Activated T-helper 17 cell treated with anti-CD3 and anti-CD28 coated beads, Interleukin-2, amount 50 U/mL, for 72 hours (primary cell): Measurements from ENCODE around the gene IGF1R. TPM values are rescaled to one million over a fixed set of nuclear protein-coding genes. Genes with fewer than 3 reads are reported as not detected.
A peak's percentile ranks its signal among the peaks of the same experiment; 100 is the strongest.

Experiments used
- ATAC-seq: fragments of 150-1000 bp; cut with Tn5 transposase; replicated peaks from 2 replicates; pipeline ENCODE4 v1.10.0; 2021; ENCODE audit warnings: mild to moderate bottlenecking, moderate library complexity
- H3K27ac Mint-ChIP-seq: one replicate; pipeline ENCODE4 v1.8.0; 2022; ENCODE audit warnings: mixed read lengths
- H3K27me3 Mint-ChIP-seq: one replicate; pipeline ENCODE4 v1.8.0; 2022; ENCODE audit warnings: mixed read lengths
- H3K36me3 Mint-ChIP-seq: one replicate; pipeline ENCODE4 v1.8.0; 2022; ENCODE audit warnings: low read depth, mild to moderate bottlenecking, mixed read lengths
- H3K4me1 Mint-ChIP-seq: one replicate; pipeline ENCODE4 v1.8.0; 2022; ENCODE audit warnings: mixed read lengths
- H3K4me3 Mint-ChIP-seq: one replicate; pipeline ENCODE4 v1.8.0; 2022; ENCODE audit warnings: mild to moderate bottlenecking, mixed read lengths
- H3K9me3 Mint-ChIP-seq: one replicate; pipeline ENCODE4 v1.8.0; 2022; ENCODE audit warnings: mixed read lengths
- total RNA-seq, 2 donors: library from RNA; stranded (reverse); gene quantifications; one replicate each; pipeline ENCODE4 v1.2.3, GENCODE V29; 2022

IGF1R gene
- total RNA-seq, 2 donors from 2014 or later: 4.6 to 33.8 TPM

DNA sequence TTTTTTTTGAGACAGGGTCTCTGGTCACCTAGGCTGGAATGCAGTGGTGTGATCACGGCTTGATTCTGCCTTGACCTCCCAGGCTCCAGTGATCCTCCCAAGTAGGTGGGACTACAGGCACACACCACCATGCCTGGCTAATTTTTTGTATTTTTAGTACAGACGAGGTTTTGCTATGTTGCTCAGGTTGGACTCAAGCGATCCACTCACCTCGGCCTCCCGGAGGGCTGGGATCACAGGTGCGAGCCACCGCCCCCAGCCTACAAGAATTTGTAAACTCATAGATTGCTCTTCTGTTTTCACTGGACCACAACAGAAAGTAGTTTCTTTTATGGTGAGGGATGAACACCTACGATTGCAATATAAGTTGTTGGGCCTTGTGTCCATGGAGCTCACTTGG is 7.4 kb downstream of the IGF1R start:
- no peak for ATAC-seq

DNA sequence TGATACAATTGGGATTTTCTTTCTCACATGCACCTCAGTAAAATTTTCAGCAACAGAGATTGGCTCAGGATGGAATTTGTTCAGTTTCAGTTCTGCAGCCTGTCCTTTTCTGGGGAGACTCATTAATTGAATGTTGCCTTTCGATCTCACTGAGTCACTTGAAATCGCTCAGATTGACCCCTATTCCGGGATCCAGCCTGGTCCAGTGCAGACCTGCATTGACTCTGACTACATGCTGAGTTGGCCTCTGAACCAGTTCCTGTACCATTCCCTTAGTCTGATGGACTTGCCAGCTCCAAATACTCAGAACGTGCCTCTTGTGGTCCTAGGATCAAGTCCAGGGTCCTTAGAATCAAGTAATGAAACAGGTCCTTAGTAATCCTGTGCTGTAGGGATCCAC is 9.4 kb downstream of the IGF1R start:
- Mint-ChIP-seq H3K4me1 (peaks cover 8% of the 10 kb centered on the region), H3K4me3 (no peak overlapping the region), H3K36me3 (no peaks in the 10 kb centered on the region), H3K27ac (no peak overlapping the region), H3K9me3 (no peaks in the 10 kb centered on the region), H3K27me3 (peaks cover 14% of the 10 kb centered on the region)
- no peak for ATAC-seq

More for the DNA sequence above, 7.4 kb downstream of the IGF1R start:
- H3K27ac Mint-ChIP-seq: no peak overlapping the region
- H3K27me3 Mint-ChIP-seq: peaks cover 28% of the 10 kb centered on the region
- H3K4me1 Mint-ChIP-seq: peaks cover 23% of the 10 kb centered on the region
- no peaks in the 10 kb centered on the region for H3K9me3 Mint-ChIP-seq
- peaks cover 10% of the 10 kb centered on the region for H3K36me3 Mint-ChIP-seq
- no peak overlapping the region for H3K4me3 Mint-ChIP-seq

DNA sequence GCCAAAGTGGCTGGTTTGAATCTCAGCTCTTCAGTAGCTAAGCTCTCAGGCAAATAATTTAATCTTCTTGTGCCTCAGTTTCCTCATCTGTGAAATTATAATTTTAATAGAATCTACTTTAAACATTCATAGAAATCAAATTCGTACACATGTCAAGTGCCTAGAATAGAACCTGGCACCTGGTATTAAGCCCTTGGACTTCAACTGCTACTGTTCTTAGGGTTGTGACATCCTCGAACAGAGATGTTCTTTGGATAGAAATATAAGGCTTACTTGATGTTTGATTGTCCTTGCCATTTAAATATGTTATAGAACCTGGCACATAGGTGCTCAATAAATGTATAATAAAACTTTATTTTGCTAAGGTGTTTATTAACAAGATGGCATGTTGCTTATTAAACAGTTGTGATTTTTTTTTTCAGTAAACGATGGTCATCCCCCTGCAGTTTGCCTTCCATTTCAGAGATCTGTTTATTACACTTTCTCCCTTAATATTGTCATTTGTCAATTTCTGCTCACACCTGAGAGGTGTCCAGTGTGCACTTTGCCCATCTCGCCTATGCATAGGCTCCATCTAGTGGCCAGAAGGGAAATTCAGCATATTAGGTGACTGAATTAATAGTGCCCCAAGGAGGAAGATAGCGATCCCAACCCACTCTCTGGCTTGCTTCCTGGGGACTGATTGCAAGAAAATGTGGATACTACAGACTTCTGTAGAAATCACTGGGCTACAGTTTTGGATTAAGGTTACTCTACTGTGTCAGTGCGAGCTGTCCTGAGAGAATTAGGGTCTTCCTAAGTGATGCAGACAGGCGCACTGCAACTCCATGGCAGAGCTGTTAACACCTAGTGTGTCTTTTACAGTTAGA is 10.7 kb downstream of the IGF1R start:
- Mint-ChIP-seq H3K9me3 (no peaks in the 10 kb centered on the region), H3K36me3 (no peaks in the 10 kb centered on the region), H3K4me3 (no peak overlapping the region), H3K4me1 (no peaks in the 10 kb centered on the region), H3K27me3 (peaks cover 8% of the 10 kb centered on the region), H3K27ac (no peak overlapping the region)
- ATAC-seq: peak; percentile 76

DNA sequence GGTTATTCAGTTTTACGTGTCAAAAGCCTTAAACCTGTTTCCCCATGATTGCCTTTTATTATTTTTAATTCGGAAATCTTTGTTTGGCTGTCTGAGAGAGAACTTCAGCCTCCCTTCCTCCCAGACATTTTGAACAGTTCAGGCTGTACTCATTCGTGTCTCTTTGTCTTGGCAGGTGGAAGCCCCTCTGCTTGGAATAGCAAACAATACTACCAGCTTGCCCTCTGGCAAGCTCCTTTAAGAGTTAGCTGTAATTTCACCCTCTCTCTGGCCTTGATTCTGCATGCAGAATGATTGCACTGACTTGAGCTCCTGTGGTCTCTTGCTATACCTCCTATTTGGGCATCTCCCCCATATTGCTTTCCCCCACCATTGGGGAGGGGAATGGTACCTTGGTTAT is 11.7 kb downstream of the IGF1R start:
- ATAC-seq: no peak
- Mint-ChIP-seq H3K36me3 (no peaks in the 10 kb centered on the region), H3K4me1 (no peaks in the 10 kb centered on the region), H3K27ac (no peak overlapping the region), H3K9me3 (no peaks in the 10 kb centered on the region), H3K4me3 (no peak overlapping the region), H3K27me3 (peaks cover 5% of the 10 kb centered on the region)

DNA sequence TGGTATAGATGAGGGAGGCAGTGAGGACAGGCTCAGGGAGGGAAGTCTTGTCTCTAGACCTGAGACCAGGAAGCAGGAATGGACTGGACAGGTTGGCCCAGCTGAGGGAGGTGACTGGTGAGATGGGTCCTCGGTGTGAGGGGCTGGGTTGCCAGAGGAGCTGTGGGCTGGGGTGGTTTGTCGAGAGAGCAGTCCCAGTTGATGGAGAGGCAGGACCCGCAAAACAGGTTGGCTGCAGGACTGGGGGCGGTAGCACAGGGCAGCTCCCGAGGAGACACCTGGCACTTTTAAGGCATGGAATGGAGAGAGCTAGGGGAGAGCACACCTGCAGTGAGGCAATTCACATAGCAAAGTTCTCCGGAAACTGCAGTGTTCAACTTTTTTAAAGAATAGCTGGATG is 14.7 kb downstream of the IGF1R start:
- Mint-ChIP-seq H3K27ac (peak overlapping the region; percentile 2), H3K9me3 (no peaks in the 10 kb centered on the region), H3K36me3 (no peaks in the 10 kb centered on the region), H3K27me3 (peaks cover 3% of the 10 kb centered on the region), H3K4me1 (peaks cover 4% of the 10 kb centered on the region), H3K4me3 (no peak overlapping the region)
- ATAC-seq: no peak

DNA sequence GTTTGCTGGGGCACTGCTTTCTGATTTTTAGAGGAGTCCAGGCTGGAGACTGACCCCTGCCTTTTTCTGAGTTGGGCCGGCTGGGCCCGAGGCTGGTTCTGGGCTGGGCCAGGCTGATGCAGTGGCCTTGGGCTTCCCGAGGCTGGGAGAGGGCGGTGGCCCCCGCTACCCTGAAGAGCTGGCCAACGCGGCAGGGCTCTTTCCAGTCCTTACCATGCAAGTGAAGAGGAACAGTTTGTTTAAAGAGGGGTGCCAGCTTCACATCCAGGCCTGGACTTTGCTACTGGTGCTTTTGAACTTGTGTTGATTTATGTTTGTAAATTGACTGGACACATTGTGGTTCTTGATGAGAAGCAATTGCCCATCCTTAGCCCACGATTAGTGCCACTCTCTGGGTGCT is 15.3 kb downstream of the IGF1R start:
- ATAC-seq: no peak
- H3K4me3 Mint-ChIP-seq: no peak overlapping the region
- H3K4me1 Mint-ChIP-seq: peaks cover 5% of the 10 kb centered on the region
- no peaks in the 10 kb centered on the region for H3K9me3 Mint-ChIP-seq
- peaks cover 3% of the 10 kb centered on the region for H3K27me3 Mint-ChIP-seq
- no peaks in the 10 kb centered on the region for H3K36me3 Mint-ChIP-seq
- H3K27ac Mint-ChIP-seq: no peak overlapping the region

DNA sequence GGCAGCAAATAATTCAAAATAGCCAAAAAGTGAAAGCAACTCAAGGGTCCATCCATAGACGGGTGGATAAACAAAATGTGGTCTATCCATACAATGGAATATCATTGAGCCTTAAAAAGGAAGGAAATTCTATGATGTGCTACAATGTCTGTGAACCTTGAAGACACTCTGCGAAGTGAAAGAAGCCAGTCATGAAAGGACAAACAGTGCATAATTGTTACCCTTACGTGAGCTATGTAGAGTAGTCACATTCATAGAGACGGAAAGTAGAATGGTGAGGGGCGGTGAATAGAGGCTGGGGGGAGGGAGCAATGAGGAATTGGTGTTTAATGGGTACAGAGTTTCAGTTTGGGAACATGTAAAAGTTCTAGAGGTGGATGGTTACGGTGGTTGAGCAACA is 18.1 kb downstream of the IGF1R start:
- ATAC-seq: no peak
- Mint-ChIP-seq H3K4me1 (peaks cover 23% of the 10 kb centered on the region), H3K36me3 (no peaks in the 10 kb centered on the region), H3K9me3 (no peaks in the 10 kb centered on the region), H3K4me3 (no peak overlapping the region), H3K27me3 (peaks cover 7% of the 10 kb centered on the region), H3K27ac (no peak overlapping the region)

DNA sequence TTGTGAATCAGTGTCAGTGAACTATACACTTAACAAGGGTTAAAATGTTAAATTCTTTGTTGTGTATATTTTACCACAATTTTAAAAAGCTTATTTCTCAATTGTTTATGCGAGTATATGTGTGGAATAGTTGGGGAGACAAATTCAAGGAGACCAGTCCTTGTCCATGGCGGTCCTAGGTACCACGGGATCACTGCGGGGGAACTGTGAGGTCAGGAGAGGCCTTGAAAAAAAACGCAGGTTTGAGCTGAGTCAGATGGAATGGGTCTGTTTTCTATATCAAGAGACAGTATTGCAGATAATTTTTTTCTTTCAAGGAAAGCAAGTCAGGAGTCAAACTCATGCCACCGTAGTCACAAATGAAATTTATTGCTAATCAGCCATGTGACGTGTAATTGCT is 18.5 kb downstream of the IGF1R start:
- peaks cover 23% of the 10 kb centered on the region for H3K4me1 Mint-ChIP-seq
- no peaks in the 10 kb centered on the region for H3K9me3 Mint-ChIP-seq
- no peak for ATAC-seq
- H3K4me3 Mint-ChIP-seq: no peak overlapping the region
- H3K36me3 Mint-ChIP-seq: no peaks in the 10 kb centered on the region
- H3K27me3 Mint-ChIP-seq: peaks cover 7% of the 10 kb centered on the region
- no peak overlapping the region for H3K27ac Mint-ChIP-seq

DNA sequence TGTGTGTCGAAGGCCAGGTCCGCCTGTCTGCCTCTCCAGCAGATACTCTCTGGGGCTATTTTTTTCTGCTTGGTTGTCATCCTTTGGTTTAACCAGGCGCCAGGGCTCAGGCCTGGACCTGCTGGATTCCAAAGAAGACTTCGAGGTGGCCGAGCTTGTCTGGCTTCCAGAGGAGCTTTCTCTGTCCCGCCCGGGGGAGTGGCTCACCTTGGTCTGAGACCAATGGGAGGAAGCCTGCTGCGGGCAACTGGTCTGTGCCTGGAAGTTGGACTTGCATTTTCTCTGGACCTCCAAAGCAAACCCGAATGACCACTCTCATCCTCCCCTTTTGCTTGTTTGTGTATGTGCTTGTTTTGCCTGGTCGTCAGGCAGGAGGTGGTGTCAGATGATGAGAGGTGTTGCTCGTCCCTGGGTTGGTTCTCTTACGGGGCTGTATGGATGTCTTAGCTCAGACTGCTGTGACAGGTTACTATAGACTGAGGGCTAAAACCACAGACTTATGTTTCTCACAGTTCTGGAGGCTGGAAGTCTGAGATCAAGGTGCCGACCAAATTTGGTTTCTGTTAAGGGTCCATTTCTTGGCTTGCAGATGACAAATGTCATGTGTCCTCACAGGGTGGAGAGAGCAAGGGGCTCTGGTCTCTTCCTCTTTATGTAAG is 19.3 kb downstream of the IGF1R start:
- H3K27me3 Mint-ChIP-seq: peaks cover 7% of the 10 kb centered on the region
- H3K36me3 Mint-ChIP-seq: no peaks in the 10 kb centered on the region
- peaks cover 23% of the 10 kb centered on the region for H3K4me1 Mint-ChIP-seq
- no peak overlapping the region for H3K27ac Mint-ChIP-seq
- ATAC-seq: no peak
- H3K4me3 Mint-ChIP-seq: peak overlapping the region; percentile 70
- H3K9me3 Mint-ChIP-seq: no peaks in the 10 kb centered on the region

DNA sequence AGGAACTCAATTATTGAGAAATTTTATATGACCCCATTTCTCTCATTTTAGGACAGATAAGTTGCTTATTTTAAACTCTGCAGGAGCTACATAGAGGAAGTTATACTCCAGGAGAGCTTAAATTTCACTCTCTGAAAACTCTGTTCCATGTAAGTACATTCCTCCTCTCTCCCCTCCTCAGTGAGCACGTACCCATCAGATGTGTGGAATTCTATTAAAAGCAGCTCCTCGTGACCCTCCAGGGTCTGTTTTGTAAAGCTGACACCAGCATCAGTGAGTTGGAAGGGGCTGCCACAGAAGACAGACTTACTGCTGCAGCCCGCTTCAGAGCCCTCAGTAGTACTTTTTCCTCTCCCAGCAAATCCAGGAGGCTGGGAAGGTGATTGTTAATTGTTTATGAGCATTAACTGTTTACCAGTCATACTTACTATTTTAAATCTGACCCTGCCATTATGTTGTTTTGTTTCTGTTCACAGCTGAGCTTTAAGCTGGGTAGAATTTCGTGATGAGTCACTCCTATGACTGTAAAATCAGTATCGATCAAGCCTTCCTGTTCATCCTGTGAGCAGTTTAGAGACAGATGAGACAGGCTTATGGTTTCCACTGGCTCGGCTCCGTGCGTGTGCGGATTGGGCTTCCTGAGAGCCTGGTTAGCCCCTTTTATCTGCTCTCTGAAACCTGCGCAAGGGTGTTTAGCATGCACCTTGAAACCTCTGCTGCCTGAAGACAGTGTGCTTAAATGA is 20.4 kb downstream of the IGF1R start:
- peaks cover 7% of the 10 kb centered on the region for H3K27me3 Mint-ChIP-seq
- no peaks in the 10 kb centered on the region for H3K36me3 Mint-ChIP-seq
- peaks cover 23% of the 10 kb centered on the region for H3K4me1 Mint-ChIP-seq
- peak overlapping the region; percentile 85 for H3K27ac Mint-ChIP-seq
- H3K4me3 Mint-ChIP-seq: peak overlapping the region; percentile 70
- no peaks in the 10 kb centered on the region for H3K9me3 Mint-ChIP-seq
- ATAC-seq: peak; percentile 99

DNA sequence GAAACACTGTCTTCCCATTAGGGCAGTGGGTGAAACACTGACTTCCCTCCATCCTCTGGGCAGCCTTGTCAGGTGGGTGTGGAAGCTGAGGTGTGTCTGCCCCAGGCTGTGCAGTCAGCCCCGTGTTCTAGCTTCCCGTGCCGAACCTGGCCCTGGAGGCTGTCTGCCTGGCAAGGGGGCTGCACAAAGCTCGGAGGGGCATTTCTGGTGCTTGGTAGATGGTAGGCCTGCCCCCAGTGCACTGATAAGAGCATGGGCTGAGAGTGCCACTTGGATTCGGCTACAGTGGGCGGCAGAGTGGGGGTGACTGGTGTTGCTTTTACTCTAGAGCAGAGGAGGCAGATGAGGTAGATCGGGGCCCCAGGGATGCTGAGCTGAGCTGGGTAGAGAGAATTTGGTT is 21.3 kb downstream of the IGF1R start:
- H3K36me3 Mint-ChIP-seq: no peaks in the 10 kb centered on the region
- peaks cover 23% of the 10 kb centered on the region for H3K4me1 Mint-ChIP-seq
- no peaks in the 10 kb centered on the region for H3K9me3 Mint-ChIP-seq
- H3K4me3 Mint-ChIP-seq: peak overlapping the region; percentile 70
- ATAC-seq: no peak
- peaks cover 7% of the 10 kb centered on the region for H3K27me3 Mint-ChIP-seq
- peak overlapping the region; percentile 85 for H3K27ac Mint-ChIP-seq

DNA sequence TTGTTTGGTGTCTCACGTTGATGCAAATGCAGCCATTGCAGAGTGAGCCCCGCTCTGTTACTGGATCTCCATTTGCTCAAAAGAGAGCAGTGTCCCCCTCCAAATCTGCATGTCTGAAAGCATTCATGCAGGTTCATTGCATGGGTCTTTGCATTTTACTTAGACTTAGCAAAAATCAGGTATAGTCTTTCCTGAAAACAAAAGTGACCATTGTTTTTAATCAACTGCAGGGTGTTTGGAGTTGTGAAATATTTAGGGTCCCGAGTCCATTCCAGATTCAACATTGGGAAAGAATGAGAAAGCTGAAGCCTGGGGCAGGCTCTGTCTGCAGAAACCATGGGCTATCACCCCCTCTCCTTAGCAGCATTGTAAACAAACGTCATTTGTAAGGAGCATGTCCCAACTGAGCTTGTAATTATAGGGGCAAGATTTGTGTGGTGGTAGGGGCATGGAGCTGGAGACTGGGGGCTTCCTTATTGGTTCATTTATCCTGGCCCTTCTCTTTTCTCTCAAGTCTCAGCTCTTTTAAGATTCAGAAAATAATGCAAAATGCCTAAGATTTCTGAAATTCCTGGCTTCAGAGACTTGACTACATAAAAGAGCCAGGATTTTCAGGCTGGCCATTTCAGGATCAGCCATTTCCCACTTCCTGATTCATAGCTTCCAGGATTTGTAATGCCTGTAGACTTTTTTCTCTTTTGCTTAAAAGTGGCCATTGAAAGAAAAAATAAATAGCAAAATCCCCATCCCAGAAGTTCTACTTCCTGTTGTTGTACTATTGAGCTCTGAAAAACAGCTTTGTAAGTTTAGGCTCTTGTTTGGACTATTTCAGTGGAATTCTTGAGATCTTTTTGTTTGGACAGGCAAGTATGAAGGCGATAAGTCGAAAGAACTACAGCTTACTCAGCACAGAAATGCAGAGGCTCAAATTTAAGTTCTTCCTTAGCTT is 23.0 kb downstream of the IGF1R start:
- Mint-ChIP-seq H3K27ac (no peak overlapping the region), H3K36me3 (no peaks in the 10 kb centered on the region), H3K27me3 (peaks cover 7% of the 10 kb centered on the region), H3K9me3 (no peaks in the 10 kb centered on the region), H3K4me1 (peaks cover 23% of the 10 kb centered on the region), H3K4me3 (no peak overlapping the region)
- ATAC-seq: no peak

DNA sequence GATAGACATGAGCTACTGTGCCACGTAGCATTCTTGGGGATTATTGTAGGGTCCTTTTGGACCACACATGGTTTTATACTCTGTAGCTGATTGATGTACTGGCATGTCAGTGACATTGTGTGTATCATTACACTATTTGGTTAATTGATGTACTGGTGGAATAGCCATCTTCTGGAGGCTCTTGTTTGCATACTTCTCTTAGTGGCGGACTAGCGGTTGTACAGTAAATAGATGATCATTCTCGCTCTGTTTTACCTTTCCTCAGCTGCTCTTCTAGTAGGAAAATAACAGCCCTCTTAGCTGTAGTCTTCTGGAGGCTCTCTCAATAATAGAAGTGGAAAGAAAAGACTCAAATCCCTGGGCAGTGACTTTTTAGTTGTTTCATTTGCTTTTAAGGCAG is 24.8 kb downstream of the IGF1R start:
- no peaks in the 10 kb centered on the region for H3K36me3 Mint-ChIP-seq
- no peak overlapping the region for H3K27ac Mint-ChIP-seq
- ATAC-seq: no peak
- H3K4me3 Mint-ChIP-seq: no peak overlapping the region
- peaks cover 19% of the 10 kb centered on the region for H3K4me1 Mint-ChIP-seq
- no peaks in the 10 kb centered on the region for H3K9me3 Mint-ChIP-seq
- peaks cover 7% of the 10 kb centered on the region for H3K27me3 Mint-ChIP-seq

DNA sequence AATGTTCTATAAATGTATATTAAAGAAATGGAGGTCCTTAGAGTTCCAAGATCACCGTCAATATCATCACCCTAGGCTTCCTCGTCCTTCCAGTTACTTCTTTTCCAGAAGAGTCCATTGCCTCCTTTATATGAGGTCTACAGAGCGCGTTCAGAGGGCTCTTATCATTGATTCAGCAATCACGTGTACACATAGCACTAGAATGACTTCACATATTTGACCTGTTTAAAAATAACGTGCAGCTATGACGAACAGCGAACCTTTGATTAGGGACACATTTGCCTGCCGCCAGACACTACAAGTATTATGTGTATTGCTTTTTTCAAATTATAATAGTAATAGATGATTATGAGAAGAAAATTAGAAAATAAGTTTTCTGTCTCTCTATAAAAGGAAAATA is 26.0 kb downstream of the IGF1R start:
- H3K9me3 Mint-ChIP-seq: no peaks in the 10 kb centered on the region
- peaks cover 7% of the 10 kb centered on the region for H3K27me3 Mint-ChIP-seq
- H3K4me3 Mint-ChIP-seq: no peak overlapping the region
- no peaks in the 10 kb centered on the region for H3K36me3 Mint-ChIP-seq
- peaks cover 10% of the 10 kb centered on the region for H3K4me1 Mint-ChIP-seq
- no peak for ATAC-seq
- no peak overlapping the region for H3K27ac Mint-ChIP-seq
